Tibial nerve (tissue), 4 donors: ENCODE results near the gene RPE.

ENCODE experiments used
- EP300 ChIP-seq, 2 donors: sonication (generic); formaldehyde crosslinking; IDR thresholded peaks; one replicate each; pipeline ENCODE4 v1.6.1; 2017; ENCODE audit warnings: antibody characterized with exemption in 2 of 2, mild to moderate bottlenecking in 1 of 2
- POLR2A ChIP-seq, 2 donors: fragments of 450-650 bp; IDR thresholded peaks; one replicate each; pipeline ENCODE4 v1.6.1; 2017; ENCODE audit warnings: antibody characterized with exemption in 2 of 2, mild to moderate bottlenecking in 2 of 2, moderate library complexity in 2 of 2
- TF ChIP-seq, protein P1 (sequence below), 5 experiments: fragments of 200-600 bp in 3 of 5; fragments of 450-650 bp in 2 of 5; sonication (generic) in 3 of 5; IDR thresholded peaks; one replicate each; pipeline ENCODE4 v1.5.1; 2016 to 2019; ENCODE audit warnings: antibody characterized with exemption in 5 of 5, mild to moderate bottlenecking in 3 of 5, moderate library complexity in 2 of 5

DNA sequence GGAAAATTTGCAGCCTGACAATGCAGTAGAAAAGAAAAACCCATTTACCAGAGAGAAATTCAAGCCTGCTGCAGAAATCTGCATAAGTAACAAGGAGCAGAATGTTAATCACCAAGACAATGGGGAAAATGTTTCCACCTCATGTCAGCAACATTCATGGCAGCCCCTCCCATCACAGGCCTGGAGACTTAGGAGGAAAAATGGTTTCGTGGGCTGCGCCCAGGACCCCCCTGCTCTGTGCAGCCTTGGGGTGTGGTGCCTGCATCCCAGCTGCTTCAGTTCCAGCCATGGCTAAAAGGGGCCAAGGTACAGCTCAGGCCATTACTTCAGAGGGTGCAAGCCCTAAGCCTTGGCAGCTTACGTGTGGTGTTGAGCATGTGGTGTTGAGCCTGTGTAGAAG is 53.4 kb downstream of the RPE start:
- TF ChIP-seq POLR2A (IDR thresholded peaks at IDR 0.05) (no peak), EP300 (IDR thresholded peaks at IDR 0.05) (no peak)
- TF ChIP-seq, protein P1, sequence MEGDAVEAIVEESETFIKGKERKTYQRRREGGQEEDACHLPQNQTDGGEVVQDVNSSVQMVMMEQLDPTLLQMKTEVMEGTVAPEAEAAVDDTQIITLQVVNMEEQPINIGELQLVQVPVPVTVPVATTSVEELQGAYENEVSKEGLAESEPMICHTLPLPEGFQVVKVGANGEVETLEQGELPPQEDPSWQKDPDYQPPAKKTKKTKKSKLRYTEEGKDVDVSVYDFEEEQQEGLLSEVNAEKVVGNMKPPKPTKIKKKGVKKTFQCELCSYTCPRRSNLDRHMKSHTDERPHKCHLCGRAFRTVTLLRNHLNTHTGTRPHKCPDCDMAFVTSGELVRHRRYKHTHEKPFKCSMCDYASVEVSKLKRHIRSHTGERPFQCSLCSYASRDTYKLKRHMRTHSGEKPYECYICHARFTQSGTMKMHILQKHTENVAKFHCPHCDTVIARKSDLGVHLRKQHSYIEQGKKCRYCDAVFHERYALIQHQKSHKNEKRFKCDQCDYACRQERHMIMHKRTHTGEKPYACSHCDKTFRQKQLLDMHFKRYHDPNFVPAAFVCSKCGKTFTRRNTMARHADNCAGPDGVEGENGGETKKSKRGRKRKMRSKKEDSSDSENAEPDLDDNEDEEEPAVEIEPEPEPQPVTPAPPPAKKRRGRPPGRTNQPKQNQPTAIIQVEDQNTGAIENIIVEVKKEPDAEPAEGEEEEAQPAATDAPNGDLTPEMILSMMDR (IDR thresholded peaks at IDR 0.05), result no peak
